GM18511 (cell line): ENCODE data around the gene ZNF841.
"Not testable (repeated sequence)": the region's sequence is repeated elsewhere in the genome, so short reads cannot be mapped to it uniquely, and the experiment has no call there.

Experiments used
- ATAC-seq: cut with Tn5 transposase; IDR thresholded peaks from one replicate; pipeline ENCODE4 v1.9.1; 2021; ENCODE audit warnings: mild to moderate bottlenecking, moderate library complexity; ENCODE audit not compliant: unreplicated experiment

Gene ZNF841

DNA sequence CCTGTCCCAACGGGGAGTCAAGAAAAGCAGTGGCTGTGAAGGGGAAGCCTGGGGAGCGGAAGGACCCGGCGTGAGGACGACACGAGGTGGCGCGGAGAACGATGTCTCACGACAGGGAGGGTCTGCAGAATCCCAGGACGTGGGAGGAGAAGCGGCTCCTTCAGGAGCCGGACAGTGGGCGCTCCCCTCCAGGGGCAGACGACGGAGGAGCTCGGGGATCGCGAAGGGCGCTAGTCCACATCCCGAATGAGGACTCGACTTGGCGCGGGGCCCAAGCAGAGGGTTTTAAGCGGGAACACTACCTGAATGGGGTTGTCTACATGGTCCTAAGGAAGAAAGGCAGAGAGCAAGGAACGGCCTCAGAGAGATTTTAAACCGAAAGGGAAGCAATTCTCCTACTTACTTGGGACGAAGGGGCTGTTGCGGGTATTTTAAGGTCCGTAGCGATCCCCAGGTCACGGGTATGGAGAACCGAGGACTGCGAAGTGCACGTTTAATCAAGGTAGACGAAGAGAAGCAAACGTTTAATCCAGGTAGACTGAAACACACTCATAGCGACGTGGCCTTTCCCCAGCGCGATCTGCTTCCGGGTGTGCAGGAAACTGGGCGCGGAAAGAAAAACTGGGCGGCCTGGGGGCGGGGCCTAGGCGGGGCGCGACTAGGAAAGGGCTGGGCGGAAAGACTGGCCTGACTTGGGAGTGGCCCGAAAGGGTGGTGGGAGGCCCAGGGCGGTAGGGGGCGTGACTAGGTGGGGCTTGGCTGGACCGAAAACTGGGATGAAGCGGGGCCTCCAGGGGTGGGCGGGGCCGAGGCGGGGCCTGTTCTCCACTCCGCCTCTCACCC, at the start of gene ZNF841:
ZNF841 (minus strand) TSS at position 594 of the 843 bp plus-strand sequence. CDS start 10,964 bp downstream, outside the sequence.
- peak; percentile 98 for ATAC-seq

DNA sequence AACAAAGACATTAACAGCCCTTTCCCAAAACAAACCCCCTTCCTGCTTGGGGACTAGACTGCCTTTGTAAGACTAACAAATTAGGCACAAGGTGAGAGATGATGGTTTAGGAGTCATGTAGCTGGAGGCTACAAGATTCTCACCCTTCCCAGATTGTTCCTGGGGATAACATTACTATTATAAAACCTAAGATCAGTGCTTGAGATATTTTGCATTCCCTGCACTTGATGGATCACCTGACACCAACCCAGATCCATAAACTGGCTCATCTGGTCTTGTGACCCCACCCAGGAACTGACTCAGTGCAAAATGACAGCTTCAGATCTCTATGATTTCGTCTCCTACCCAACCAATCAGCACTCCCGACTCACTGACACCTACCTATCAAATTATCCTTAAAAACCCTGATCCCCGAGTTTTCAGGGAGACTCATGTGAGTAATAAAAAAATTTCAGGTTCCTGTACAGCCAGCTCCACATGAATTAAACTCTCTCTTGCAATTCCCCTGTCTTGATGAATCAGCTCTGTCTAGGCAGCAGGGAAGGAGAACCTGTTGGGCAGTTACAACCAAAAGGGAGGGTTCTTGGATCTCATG, 46.5 kb upstream of the ZNF841 start:
- ATAC-seq, result no peak

DNA sequence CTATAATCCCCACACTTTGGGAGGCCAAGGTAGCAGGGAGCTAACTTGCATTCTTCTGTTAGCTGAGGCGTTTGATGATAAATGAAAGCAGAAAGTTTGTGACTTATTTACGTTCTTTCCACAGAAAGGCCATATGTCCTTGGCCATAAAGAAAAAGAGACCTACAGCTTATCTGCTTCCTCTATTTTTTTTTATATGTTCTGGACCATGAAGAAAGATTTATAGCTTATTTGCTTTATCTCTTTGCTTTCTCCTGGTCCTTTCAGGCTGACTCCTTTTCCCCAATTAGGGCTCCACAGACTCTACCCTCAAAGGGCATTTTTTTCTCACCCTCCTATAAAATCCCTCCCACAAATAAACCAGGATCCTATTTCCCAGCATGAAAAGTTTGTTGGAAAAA, 45.6 kb upstream of the ZNF841 start:
- ATAC-seq, result no peak

GRCh38 chr19:52140032-52140710, 44.6 kb upstream of the ZNF841 start:
- ATAC-seq, result peak; percentile 92

DNA sequence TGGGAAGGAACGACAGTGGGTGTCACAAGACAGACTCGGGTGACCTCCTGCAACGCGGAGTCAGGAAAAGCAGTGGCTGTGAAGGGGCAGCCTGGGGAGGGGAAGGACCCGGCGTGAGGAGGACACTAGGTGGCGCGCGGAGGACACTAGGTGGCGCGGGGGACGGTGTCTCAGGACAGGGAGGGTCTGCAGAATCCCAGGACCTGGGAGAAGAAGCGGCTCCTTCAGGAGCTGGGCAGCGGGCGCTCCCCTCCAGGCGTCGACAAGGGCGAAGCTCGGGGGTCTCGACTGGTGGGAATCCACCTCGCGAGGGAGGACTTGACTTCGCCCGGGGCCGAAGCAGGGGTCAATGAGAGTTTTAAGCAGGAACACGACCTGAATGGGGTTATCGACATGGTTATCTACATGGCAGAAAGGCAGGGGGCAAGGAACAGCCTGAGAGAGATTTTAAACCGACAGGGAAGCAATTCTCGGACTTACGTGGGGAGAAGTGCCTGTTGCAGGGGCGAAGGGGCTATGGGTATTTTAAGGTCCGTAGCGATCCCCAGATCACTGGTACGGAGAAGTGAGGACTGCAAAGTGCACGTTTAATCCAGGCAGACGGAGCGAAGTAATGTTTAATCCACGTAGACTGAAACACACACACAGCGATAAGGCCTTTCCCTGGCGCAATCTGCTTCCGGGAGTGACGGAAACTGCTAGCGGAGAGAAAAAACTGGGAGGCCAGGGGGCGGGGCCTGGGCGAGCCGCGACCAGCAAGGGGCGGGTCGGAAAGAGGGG, 43.9 kb upstream of the ZNF841 start, which contains the start of gene ZNF616:
ZNF616 (minus strand) TSS at position 687 of the 780 bp plus-strand sequence. CDS start 9,426 bp downstream, outside the sequence.
- ATAC-seq, result peak; percentile 89

- no peak for ATAC-seq
These were observed 43.4 kb upstream of the ZNF841 start for GRCh38 chr19:52138983-52139251.

GRCh38 chr19:52138278-52138982, 42.9 kb upstream of the ZNF841 start:
- ATAC-seq, result no peak

- ATAC-seq, result no peak
These were observed 24.7 kb upstream of the ZNF841 start for GRCh38 chr19:52120286-52120685.

- ATAC-seq, result no peak
These were observed 20.0 kb upstream of the ZNF841 start for GRCh38 chr19:52115526-52116053.

DNA sequence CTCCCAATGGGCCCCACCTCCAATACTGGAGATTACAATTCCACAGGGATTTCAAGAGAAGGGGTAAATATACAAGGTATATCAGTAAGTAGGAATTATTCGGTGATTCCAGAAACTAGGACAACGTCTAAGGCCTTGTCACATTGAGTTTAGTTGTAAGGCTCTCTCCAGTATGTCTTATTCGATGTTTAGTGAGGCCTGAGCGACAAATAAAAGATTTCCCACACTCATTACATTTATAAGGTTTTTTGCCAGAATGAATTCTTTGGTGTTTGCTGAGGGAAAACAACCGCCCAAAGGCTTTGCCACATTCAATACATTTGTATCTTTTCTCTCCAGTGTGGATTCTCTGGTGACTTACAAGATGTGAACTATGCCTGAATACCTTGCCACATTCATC, 19.1 kb upstream of the ZNF841 start:
- no peak for ATAC-seq

DNA sequence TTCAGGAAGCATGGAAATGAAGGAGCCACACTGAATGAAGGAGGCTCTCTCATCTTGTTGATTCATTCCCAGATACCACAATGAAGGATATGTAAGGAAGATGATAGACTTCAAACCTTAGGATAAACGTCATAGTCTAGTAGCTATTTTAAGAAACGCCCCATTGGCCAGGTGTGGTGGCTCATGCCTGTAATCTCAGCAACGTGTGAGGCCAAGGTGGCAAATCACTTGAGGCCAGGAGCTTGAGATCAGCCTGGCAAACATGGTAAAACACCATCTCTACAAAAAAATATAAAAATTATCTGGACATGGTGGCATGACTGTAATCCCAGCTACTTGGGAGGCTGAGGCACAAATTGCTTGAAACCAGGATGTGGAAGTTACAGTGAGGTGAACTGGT, 17.1 kb upstream of the ZNF841 start:
- ATAC-seq, result no peak

GRCh38 chr19:52110780-52111179, 15.2 kb upstream of the ZNF841 start:
- no peak for ATAC-seq

DNA sequence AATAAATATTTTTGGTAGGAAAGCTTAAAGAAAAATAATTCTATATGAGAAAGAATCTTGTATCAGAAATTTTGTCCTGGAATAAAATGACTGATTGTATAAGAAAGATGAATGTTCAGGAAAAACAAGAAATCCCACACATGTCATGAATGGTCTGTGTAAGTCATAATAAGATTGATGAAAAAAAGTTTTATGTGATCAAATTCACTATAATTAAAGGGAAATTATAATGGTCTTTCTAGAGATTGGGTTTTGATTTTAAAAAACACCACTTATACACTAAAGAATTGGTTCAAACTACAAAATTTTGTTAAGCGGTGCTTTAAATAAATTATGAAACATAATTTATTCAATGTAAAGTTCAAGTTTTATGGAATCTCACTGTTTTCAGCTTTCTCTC, 7.2 kb upstream of the ZNF841 start:
- ATAC-seq, result no peak

DNA sequence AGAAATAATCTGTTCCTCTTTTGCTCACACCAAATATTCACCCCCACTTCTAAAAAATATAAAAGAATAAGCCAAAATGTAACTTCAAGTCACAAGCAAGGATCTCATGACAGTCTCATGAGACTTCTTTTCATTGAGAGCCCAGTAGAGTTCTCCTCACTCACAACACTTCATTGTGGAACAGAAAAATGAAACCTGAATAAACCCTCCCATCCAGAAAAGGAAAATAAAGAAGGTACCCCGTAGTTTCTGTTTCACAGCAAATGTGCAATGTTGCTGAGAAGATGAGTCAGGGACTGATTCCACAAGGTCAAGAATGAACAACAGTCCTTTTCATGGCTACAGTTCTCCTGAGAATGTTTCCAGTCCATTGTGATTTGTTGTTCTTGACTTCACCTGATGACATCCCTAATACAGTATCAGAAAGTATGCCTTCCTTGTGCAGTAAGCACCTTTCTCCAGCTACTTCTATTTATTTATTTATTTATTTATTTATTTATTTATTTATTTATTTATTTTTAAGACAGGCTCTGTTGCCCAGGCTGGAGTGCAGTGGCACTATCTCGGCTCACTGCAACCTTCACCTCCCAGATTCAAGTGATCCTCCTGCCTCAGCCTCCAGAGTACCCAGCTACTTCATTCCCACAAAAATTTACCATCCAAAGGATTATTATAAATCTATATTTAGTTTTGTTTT, 6.4 kb upstream of the ZNF841 start:
- no peak for ATAC-seq

DNA sequence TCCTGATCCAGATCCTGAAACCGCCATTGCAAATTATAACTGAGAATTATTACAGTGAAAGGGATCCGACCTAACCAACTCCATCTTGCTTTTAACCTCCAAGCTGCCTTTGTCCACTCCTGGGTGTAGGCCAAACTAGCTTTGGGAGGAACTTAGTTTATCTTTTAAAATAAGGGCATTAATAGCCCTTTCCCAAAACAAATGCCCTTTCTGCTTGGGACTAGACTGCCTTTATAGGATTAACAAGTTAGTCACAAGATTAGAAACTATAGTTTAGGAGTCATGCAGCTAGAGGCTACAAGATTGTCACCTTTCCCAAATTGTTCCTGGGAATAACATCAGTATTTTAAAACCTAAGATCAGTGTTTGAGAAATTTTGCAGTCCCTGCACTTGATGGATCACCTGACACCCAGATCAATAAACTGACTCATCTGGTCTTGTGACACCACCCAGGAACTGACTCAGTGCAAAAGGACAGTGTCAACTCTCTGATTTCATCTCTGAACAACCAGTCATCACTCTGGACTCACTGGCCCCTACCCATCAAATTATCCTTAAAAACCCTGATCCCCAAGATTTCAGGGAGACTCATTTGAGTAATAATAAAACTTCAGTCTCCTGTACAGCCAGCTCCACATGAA, 4.1 kb upstream of the ZNF841 start:
- ATAC-seq, result no peak

DNA sequence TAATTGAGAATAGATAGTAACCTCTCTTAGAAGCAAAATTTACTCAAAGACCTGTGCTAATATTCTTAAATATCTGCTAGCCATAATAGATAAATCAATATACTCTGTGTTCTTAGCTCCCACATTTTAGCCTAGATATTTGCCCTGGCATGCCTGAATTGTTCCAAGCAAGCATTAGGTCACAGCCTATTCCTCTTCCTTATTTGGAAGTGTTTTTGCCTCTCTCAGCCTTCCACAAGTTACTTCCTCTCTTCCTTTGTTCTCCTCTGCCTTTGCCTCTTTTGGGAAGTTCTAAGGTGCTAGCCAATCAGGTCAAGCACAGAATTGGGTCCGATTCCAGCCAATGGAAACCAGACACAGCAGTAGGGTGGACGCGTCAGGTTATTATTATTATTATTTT, 851 bp upstream of the ZNF841 start:
- not testable (repeated sequence) for ATAC-seq

- no peak for ATAC-seq
These were observed 937 bp downstream of the ZNF841 start for GRCh38 chr19:52094526-52095130.

GRCh38 chr19:52086481-52086880, 9.1 kb downstream of the ZNF841 start:
- no peak for ATAC-seq

DNA sequence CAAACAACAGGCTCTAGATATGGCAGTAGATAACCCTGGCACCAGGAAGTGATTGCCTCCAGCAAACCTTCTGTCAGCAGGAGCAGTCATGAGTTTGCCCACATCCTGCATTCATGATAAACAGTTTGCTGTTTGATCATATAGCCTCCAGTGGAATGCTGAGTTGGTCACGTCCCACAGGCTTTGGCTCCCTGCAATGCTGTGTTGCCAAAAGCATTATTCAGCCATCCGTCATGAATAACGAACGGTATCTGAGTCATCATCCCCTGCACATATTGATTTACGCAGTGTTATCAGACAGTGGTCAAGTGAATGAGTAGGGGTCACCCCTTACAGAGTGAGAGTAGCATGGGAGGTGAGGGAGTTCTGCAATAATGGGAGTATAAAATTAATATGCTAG, 25.1 kb downstream of the ZNF841 start:
- no peak for ATAC-seq
